ENCODE data around the gene ABCA5. TPM values are rescaled to one million over a fixed set of nuclear protein-coding genes. Genes with fewer than 3 reads are reported as not detected.

The ABCA5 gene
- total and polyA plus RNA-seq, 2 of the 13 experiments (the other 11 are each of a cell fraction or from before 2014, with no cell fraction given): 9.7 to 10.1 TPM

DNA sequence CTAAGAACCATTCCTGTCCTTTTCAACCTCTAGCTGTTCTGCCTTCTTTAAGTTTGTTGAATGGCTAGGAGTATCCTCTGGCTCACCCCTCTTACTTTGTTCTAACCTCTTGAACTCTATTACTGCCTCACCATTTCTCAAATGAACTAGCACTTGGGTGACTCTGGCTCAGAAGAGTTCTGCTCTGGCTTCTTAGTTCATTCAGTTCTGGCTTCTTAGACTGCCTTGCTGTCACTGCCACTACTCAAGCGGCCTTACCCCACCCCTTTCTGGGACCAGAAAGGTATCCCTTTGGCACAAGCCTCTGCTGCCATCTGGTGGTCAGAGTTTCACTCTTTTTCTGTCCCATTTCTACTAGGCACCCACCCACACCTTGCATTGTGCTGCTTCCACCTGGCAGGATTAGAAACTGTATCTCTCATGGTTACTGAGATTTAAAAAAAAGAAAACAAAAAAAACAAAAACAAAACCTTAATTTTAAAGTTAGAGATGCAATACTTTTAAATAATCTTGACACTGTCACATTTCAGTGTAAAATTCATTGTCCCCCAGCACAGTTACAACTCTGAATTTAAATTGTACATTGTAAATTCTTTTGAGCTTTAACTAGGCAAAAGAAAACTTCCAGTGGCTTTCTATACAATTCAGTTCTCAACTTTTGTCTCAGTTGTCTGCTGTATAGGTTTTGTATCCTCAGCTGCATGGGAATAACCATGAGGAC lies 91.4 kb downstream of the ABCA5 start (continued):
- TF ChIP-seq CREM (IDR thresholded peaks at IDR 0.05) (no peak), CREM (CRISPR knock-in tag; IDR thresholded peaks at IDR 0.05) (no peak), FOXJ3 (CRISPR knock-in tag; IDR thresholded peaks at IDR 0.05; ENCODE audit: borderline replicate concordance) (0 out of 2 replicates have a peak, but pooled peaks have one; percentile 16), NFE2 (CRISPR knock-in tag; IDR thresholded peaks at IDR 0.05) (no peak), E2F1 (CRISPR knock-in tag; IDR thresholded peaks at IDR 0.05) (no peak), SOX13 (IDR thresholded peaks at IDR 0.05) (no peak), SOX13 (CRISPR knock-in tag; conservative IDR thresholded peaks at IDR 0.05 in 1 of 2, IDR thresholded peaks at IDR 0.05 in 1 of 2) (peak in 1 of 2 experiments; percentile 46; a peak in 1 of 4 replicates), TRIM24 (CRISPR knock-in tag; IDR thresholded peaks at IDR 0.05) (no peak), PAX8 (CRISPR knock-in tag; IDR thresholded peaks at IDR 0.05; ENCODE audit: borderline replicate concordance) (no peak), PPARG (CRISPR knock-in tag; conservative IDR thresholded peaks at IDR 0.05) (0 out of 2 replicates have a peak, but pooled peaks have one; percentile 33), U2AF1 (optimal IDR thresholded peaks at IDR 0.05; ENCODE audit: low read depth, low read length) (no peak), ZFP91 (CRISPR knock-in tag; IDR thresholded peaks at IDR 0.05; ENCODE audit: borderline replicate concordance) (no peak; the same call in 1 of the 2 replicates), ZMAT5 (CRISPR knock-in tag; IDR thresholded peaks at IDR 0.05; ENCODE audit: borderline replicate concordance, low read depth) (no peak), MED1 (CRISPR knock-in tag; IDR thresholded peaks at IDR 0.05) (peak; percentile 74), YY1 (IDR thresholded peaks at IDR 0.05; ENCODE audit: insufficient read depth, insufficient replicate concordance, low read depth, low read length) (no peak)
- TF ChIP-seq, protein P1, sequence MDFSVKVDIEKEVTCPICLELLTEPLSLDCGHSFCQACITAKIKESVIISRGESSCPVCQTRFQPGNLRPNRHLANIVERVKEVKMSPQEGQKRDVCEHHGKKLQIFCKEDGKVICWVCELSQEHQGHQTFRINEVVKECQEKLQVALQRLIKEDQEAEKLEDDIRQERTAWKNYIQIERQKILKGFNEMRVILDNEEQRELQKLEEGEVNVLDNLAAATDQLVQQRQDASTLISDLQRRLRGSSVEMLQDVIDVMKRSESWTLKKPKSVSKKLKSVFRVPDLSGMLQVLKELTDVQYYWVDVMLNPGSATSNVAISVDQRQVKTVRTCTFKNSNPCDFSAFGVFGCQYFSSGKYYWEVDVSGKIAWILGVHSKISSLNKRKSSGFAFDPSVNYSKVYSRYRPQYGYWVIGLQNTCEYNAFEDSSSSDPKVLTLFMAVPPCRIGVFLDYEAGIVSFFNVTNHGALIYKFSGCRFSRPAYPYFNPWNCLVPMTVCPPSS (IDR thresholded peaks at IDR 0.05): no peak
- TF ChIP-seq, protein P2, sequence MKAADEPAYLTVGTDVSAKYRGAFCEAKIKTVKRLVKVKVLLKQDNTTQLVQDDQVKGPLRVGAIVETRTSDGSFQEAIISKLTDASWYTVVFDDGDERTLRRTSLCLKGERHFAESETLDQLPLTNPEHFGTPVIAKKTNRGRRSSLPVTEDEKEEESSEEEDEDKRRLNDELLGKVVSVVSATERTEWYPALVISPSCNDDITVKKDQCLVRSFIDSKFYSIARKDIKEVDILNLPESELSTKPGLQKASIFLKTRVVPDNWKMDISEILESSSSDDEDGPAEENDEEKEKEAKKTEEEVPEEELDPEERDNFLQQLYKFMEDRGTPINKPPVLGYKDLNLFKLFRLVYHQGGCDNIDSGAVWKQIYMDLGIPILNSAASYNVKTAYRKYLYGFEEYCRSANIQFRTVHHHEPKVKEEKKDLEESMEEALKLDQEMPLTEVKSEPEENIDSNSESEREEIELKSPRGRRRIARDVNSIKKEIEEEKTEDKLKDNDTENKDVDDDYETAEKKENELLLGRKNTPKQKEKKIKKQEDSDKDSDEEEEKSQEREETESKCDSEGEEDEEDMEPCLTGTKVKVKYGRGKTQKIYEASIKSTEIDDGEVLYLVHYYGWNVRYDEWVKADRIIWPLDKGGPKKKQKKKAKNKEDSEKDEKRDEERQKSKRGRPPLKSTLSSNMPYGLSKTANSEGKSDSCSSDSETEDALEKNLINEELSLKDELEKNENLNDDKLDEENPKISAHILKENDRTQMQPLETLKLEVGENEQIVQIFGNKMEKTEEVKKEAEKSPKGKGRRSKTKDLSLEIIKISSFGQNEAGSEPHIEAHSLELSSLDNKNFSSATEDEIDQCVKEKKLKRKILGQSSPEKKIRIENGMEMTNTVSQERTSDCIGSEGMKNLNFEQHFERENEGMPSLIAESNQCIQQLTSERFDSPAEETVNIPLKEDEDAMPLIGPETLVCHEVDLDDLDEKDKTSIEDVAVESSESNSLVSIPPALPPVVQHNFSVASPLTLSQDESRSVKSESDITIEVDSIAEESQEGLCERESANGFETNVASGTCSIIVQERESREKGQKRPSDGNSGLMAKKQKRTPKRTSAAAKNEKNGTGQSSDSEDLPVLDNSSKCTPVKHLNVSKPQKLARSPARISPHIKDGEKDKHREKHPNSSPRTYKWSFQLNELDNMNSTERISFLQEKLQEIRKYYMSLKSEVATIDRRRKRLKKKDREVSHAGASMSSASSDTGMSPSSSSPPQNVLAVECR (CRISPR knock-in tag; IDR thresholded peaks at IDR 0.05; ENCODE audit: borderline replicate concordance): no peak; the same call in 1 of the 2 replicates
- TF ChIP-seq, protein P3, sequence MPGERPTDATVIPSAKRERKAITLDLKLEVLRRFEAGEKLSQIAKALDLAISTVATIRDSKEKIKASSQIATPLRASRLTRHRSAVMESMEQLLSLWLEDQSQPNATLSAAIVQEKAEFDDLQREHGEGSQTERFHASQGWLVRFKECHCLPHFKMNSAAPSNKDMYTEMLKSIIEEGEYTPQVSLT (CRISPR knock-in tag; IDR thresholded peaks at IDR 0.05; ENCODE audit: borderline replicate concordance, low read depth): no peak
